GM12872 (cell line): Measurements from ENCODE around the gene CUL4A.

ENCODE experiments used
- CTCF ChIP-seq: IDR thresholded peaks from 3 replicates; pipeline ENCODE4 v1.5.1; 2011; ENCODE audit warnings: low read depth, mild to moderate bottlenecking, low read length, moderate library complexity; ENCODE audit not compliant: insufficient read depth

Gene CUL4A

GRCh38 chr13:113192279-113192678 lies 17.1 kb upstream of the CUL4A start:
- TF ChIP-seq CTCF: no peak

- TF ChIP-seq CTCF: no peak
Measured at GRCh38 chr13:113192902-113193301, 16.5 kb upstream of the CUL4A start.

GRCh38 chr13:113195360-113195759 lies 14.1 kb upstream of the CUL4A start:
- TF ChIP-seq CTCF: no peak

- TF ChIP-seq CTCF: no peak
Measured at GRCh38 chr13:113196970-113197737, 12.3 kb upstream of the CUL4A start.

- TF ChIP-seq CTCF: no peak
Measured at GRCh38 chr13:113201815-113202214, 7.6 kb upstream of the CUL4A start.

- TF ChIP-seq CTCF: no peak
Measured at GRCh38 chr13:113202912-113203311, 6.5 kb upstream of the CUL4A start.

GRCh38 chr13:113203507-113204377 lies 5.7 kb upstream of the CUL4A start:
- no peak for TF ChIP-seq CTCF
